H1 (cell line): ENCODE measurements around the gene TRIM67. TPM values are rescaled to one million over a fixed set of nuclear protein-coding genes. Genes with fewer than 3 reads are reported as not detected.

ENCODE experiments used
- CTCF ChIA-PET: fragments of 300-600 bp; sonication (Branson Sonifier 250); formaldehyde crosslinking; loops from one replicate; lab custom pipeline; 2021; ENCODE audit not compliant: partially characterized antibody; lab: Charles Lee
- POLR2A ChIA-PET: fragments of 300-600 bp; sonication (Branson Sonifier 250); formaldehyde crosslinking; loops from one replicate; lab custom pipeline; 2021; ENCODE audit warnings: inconsistent platforms; ENCODE audit not compliant: partially characterized antibody; lab: Charles Lee
- DNase-seq, 2 experiments: peaks; one replicate each; pipeline versions ENCODE4 v3.0.0 to v3.0.0-alpha.2; 2010 to 2022; ENCODE audit warnings: low spot score in 2 of 2, low read depth in 1 of 2, mixed read lengths in 1 of 2
- FAIRE-seq: peaks from 2 replicates; lab custom pipeline; 2011; peaks lifted over from hg19 to GRCh38; lab: Jason Lieb, UNC
- H2AFZ ChIP-seq: 2 replicates; pipeline ENCODE4 v1.8.1; 2012; ENCODE audit warnings: low read length, inconsistent platforms
- H2AK5ac ChIP-seq: 2 replicates; pipeline ENCODE4 v1.6.1; 2013; ENCODE audit warnings: low read depth, low read length
- H2BK120ac ChIP-seq: replicated peaks from 2 replicates; pipeline ENCODE3; 2013; ENCODE audit warnings: low read depth, low read length, inconsistent platforms
- H2BK12ac ChIP-seq: 2 replicates; pipeline ENCODE4 v1.6.1; 2013; ENCODE audit warnings: low read depth, low read length
- H2BK15ac ChIP-seq: 2 replicates; pipeline ENCODE4 v1.6.1; 2013; ENCODE audit warnings: low read length
- H2BK20ac ChIP-seq: 2 replicates; pipeline ENCODE4 v1.6.1; 2013; ENCODE audit warnings: low read length
- H2BK5ac ChIP-seq: 2 replicates; pipeline ENCODE4 v1.6.1; 2013; ENCODE audit warnings: low read depth, low read length
- H3K14ac ChIP-seq: 2 replicates; pipeline ENCODE4 v1.6.1; 2013; ENCODE audit warnings: inconsistent platforms; ENCODE audit not compliant: insufficient read length
- H3K18ac ChIP-seq: 2 replicates; pipeline ENCODE4 v1.6.1; 2013; ENCODE audit warnings: low read length; ENCODE audit errors: extremely low read depth
- H3K23ac ChIP-seq: 2 replicates; pipeline ENCODE4 v1.6.1; 2013; ENCODE audit warnings: inconsistent platforms; ENCODE audit not compliant: insufficient read length
- H3K23me2 ChIP-seq: 2 replicates; pipeline ENCODE4 v1.6.1; 2013; ENCODE audit warnings: low read depth, low read length
- H3K27ac ChIP-seq: 2 replicates; pipeline ENCODE4 v1.6.1; 2011; ENCODE audit warnings: low read depth, low read length, inconsistent platforms
- H3K27me3 ChIP-seq, 4 experiments: replicated peaks in 1 of 4; 1 replicate in 1 of 4; 2 replicates in 3 of 4; pipeline versions ENCODE4 v1.6.1 to v1.8.1; 2011 to 2013; ENCODE audit warnings: low read length in 3 of 4, mild to moderate bottlenecking in 3 of 4, inconsistent platforms in 2 of 4, mixed read lengths in 2 of 4, moderate library complexity in 1 of 4; ENCODE audit not compliant: control insufficient read depth in 3 of 4, insufficient read depth in 3 of 4; ENCODE audit errors: extremely low read depth in 1 of 4
- H3K36me3 ChIP-seq, 4 experiments: 2 replicates each; pipeline versions ENCODE4 v1.6.1 to v1.8.1; 2011 to 2013; ENCODE audit warnings: mild to moderate bottlenecking in 4 of 4, low read length in 3 of 4, moderate library complexity in 2 of 4, control low read depth in 1 of 4, inconsistent platforms in 1 of 4; ENCODE audit not compliant: insufficient read depth in 4 of 4, control insufficient read depth in 2 of 4
- H3K4ac ChIP-seq: replicated peaks from 2 replicates; pipeline ENCODE3; 2013; ENCODE audit warnings: low read length, low read depth, mixed read lengths, inconsistent platforms; ENCODE audit not compliant: insufficient read length
- H3K4me1 ChIP-seq, 4 experiments: replicated peaks in 1 of 4; 1 replicate in 1 of 4; 2 replicates in 3 of 4; pipeline versions ENCODE4 v1.6.1 to v1.8.1; 2011 to 2013; ENCODE audit warnings: low read length in 3 of 4, inconsistent platforms in 2 of 4, mixed read lengths in 1 of 4; ENCODE audit not compliant: insufficient read depth in 4 of 4, control insufficient read depth in 3 of 4
- H3K4me2 ChIP-seq, 2 experiments: 2 replicates each; pipeline versions ENCODE4 v1.6.1 to v1.8.1; 2011 to 2013; ENCODE audit warnings: low read depth in 2 of 2, low read length in 2 of 2, control low read depth in 1 of 2, inconsistent platforms in 1 of 2, mild to moderate bottlenecking in 1 of 2; ENCODE audit not compliant: insufficient read depth in 1 of 2
- H3K4me3 ChIP-seq, 4 experiments: fragments of 200-600, 300-600 bp in 1 of 4; sonication (generic), shearing (Covaris generic), sonication (Bioruptor Twin) in 1 of 4; 2 replicates each; pipeline versions ENCODE4 v1.5.1 to v1.8.1; 2011 to 2016; ENCODE audit warnings: low read length in 4 of 4, low read depth in 3 of 4, control low read depth in 2 of 4, inconsistent platforms in 2 of 4, mild to moderate bottlenecking in 2 of 4, mixed read lengths in 1 of 4, moderate library complexity in 1 of 4; ENCODE audit not compliant: insufficient read depth in 2 of 4; ENCODE audit errors: extremely low read depth in 1 of 4
- H3K56ac ChIP-seq: replicated peaks from 2 replicates; pipeline ENCODE3; 2013; ENCODE audit warnings: low read depth, mild to moderate bottlenecking, mixed read lengths, low read length, inconsistent platforms; ENCODE audit not compliant: insufficient read length
- H3K79me1 ChIP-seq: 2 replicates; pipeline ENCODE4 v1.6.1; 2013; ENCODE audit warnings: low read depth, low read length, control low read depth
- H3K79me2 ChIP-seq, 2 experiments: 2 replicates each; pipeline versions ENCODE4 v1.6.1 to v1.8.1; 2012 to 2013; ENCODE audit warnings: low read length in 2 of 2, mild to moderate bottlenecking in 2 of 2, inconsistent platforms in 1 of 2; ENCODE audit not compliant: insufficient read depth in 2 of 2, control insufficient read depth in 1 of 2
- H3K9ac ChIP-seq, 4 experiments: replicated peaks in 1 of 4; 1 replicate in 1 of 4; 2 replicates in 3 of 4; pipeline versions ENCODE4 v1.6.1 to v1.8.1; 2011 to 2013; ENCODE audit warnings: low read depth in 3 of 4, low read length in 3 of 4, control low read depth in 2 of 4, mild to moderate bottlenecking in 2 of 4, moderate library complexity in 2 of 4, inconsistent platforms in 1 of 4; ENCODE audit errors: extremely low read depth in 1 of 4
- H3K9me3 ChIP-seq, 2 experiments: 2 replicates each; pipeline versions ENCODE4 v1.6.1 to v1.8.1; 2012 to 2013; ENCODE audit warnings: mild to moderate bottlenecking in 2 of 2, moderate library complexity in 2 of 2, control low read depth in 1 of 2, inconsistent platforms in 1 of 2, low read depth in 1 of 2, low read length in 1 of 2, mixed read lengths in 1 of 2; ENCODE audit not compliant: insufficient read depth in 2 of 2
- H4K20me1 ChIP-seq, 2 experiments: replicated peaks in 1 of 2; 2 replicates each; pipeline versions ENCODE3 to v1.8.1; 2011 to 2013; ENCODE audit warnings: inconsistent platforms in 2 of 2, low read length in 2 of 2, mild to moderate bottlenecking in 1 of 2; ENCODE audit not compliant: insufficient read depth in 2 of 2, control insufficient read depth in 1 of 2
- H4K5ac ChIP-seq: 2 replicates; pipeline ENCODE4 v1.6.1; 2013; ENCODE audit warnings: low read length, low read depth, mixed read lengths, inconsistent platforms; ENCODE audit not compliant: insufficient read length
- H4K8ac ChIP-seq: 2 replicates; pipeline ENCODE4 v1.8.0; 2013; ENCODE audit warnings: mild to moderate bottlenecking, moderate library complexity, low read length, inconsistent platforms; ENCODE audit not compliant: insufficient read depth; ENCODE audit errors: extremely low read depth
- H4K91ac ChIP-seq: replicated peaks from 2 replicates; pipeline ENCODE3; 2013; ENCODE audit warnings: low read length, mixed read lengths, inconsistent platforms; ENCODE audit not compliant: insufficient read length
- BRCA1 ChIP-seq: IDR thresholded peaks from 2 replicates; pipeline ENCODE4 v1.6.1; 2012; ENCODE audit warnings: low read depth, low read length, improper control_type of control experiment
- CHD2 ChIP-seq: IDR thresholded peaks from 2 replicates; pipeline ENCODE4 v1.6.1; 2012; ENCODE audit warnings: low read length, improper control_type of control experiment
- CTCF ChIP-seq, 3 experiments: IDR thresholded peaks; 1 replicate in 2 of 3; 2 replicates in 1 of 3; pipeline versions ENCODE4 v1.5.1 to v1.6.1; 2011; ENCODE audit warnings: low read length in 3 of 3, mild to moderate bottlenecking in 3 of 3, inconsistent platforms in 2 of 3, low read depth in 1 of 3, moderate library complexity in 1 of 3; ENCODE audit not compliant: insufficient read depth in 1 of 3; ENCODE audit errors: control extremely low read depth in 1 of 3
- HDAC6 ChIP-seq: IDR thresholded peaks from one replicate; pipeline ENCODE4 v1.7.1; 2012; ENCODE audit warnings: low read depth, mild to moderate bottlenecking, inconsistent platforms, low read length, moderate library complexity
- NANOG ChIP-seq: IDR thresholded peaks from 2 replicates; pipeline ENCODE4 v1.6.1; 2011; ENCODE audit warnings: low read length, low read depth, mild to moderate bottlenecking, inconsistent platforms; ENCODE audit not compliant: insufficient read depth, poor library complexity, severe bottlenecking
- POU5F1 ChIP-seq: IDR thresholded peaks from 2 replicates; pipeline ENCODE4 v1.6.1; 2011; ENCODE audit warnings: low read depth, mild to moderate bottlenecking, low read length, moderate library complexity
- RBBP5 ChIP-seq: IDR thresholded peaks from 2 replicates; pipeline ENCODE4 v1.7.1; 2012; ENCODE audit warnings: low read depth, mild to moderate bottlenecking, inconsistent platforms, low read length, moderate library complexity, borderline replicate concordance
- RXRA ChIP-seq: IDR thresholded peaks from 2 replicates; pipeline ENCODE4 v1.6.1; 2011; ENCODE audit warnings: low read depth, mild to moderate bottlenecking, low read length, moderate library complexity; ENCODE audit not compliant: insufficient read depth
- SUZ12 ChIP-seq: fragments of 200-600 bp; sonication (generic); IDR thresholded peaks from 2 replicates; pipeline ENCODE4 v1.6.1; 2012; ENCODE audit warnings: mild to moderate bottlenecking, inconsistent platforms, low read length, moderate library complexity, mixed read lengths
- TCF12 ChIP-seq: IDR thresholded peaks from 2 replicates; pipeline ENCODE4 v1.6.1; 2011; ENCODE audit warnings: low read depth, mild to moderate bottlenecking, low read length
- USF2 ChIP-seq: IDR thresholded peaks from 2 replicates; pipeline ENCODE4 v1.6.1; 2011; ENCODE audit warnings: low read length, improper control_type of control experiment
- WGBS, 2 experiments: shearing (Covaris generic) in 1 of 2; methylation state at CpG; one replicate each; pipeline versions ENCODE4 v1.1.6 to v1.1.7; 2013 to 2015; ENCODE audit warnings: low lambda C conversion rate in 2 of 2, mixed read lengths in 2 of 2, inconsistent platforms in 1 of 2, low coverage in 1 of 2, missing lambda C conversion rate in 1 of 2; ENCODE audit not compliant: insufficient replicate concordance in 2 of 2, insufficient coverage in 1 of 2, insufficient read length in 1 of 2; ENCODE audit errors: extremely low coverage in 1 of 2, missing lambda C conversion rate in 1 of 2; 5-methylcytosine and 5-hydroxymethylcytosine counted together
- polyA plus RNA-seq, 7 experiments: library from polyadenylated mRNA; depleted of rRNA in 3 of 7; stranded (reverse) in 5 of 7; unstranded in 2 of 7; fragments of >200 nt in 5 of 7; fragments of 200-250 nt in 2 of 7; gene quantifications; 1 replicate in 5 of 7; 2 replicates in 1 of 7; 4 replicates in 1 of 7; pipeline versions ENCODE4 v1.2.1 to v1.2.3, GENCODE V29; 2011 to 2013; ENCODE audit warnings: missing spikeins in 2 of 7, mixed read lengths in 2 of 7
- total RNA-seq: library from RNA; stranded (reverse); fragmentation: NEBNext Ultra II Directional; extraction: Animal tissue kit (Norgen Biotek cat#: 25700); gene quantifications from 2 replicates; pipeline ENCODE4 v1.2.1, GENCODE V29; 2021

The TRIM67 gene
- total and polyA plus RNA-seq, 2 of the 8 experiments (the other 6 are each of a cell fraction or from before 2014, with no cell fraction given), result under 0.01 TPM; not detected in 1

- no peak overlapping the region for H3K56ac ChIP-seq
- H4K20me1 ChIP-seq, result peaks cover 0 to 3% of the 10 kb centered on the region in 2 experiments
- peaks cover 14 to 22% (median 18%) of the 10 kb centered on the region in 4 experiments for H3K27me3 ChIP-seq
- no peak overlapping the region for H2AK5ac ChIP-seq
- CTCF ChIA-PET, result no interaction called here
- no peak overlapping the region for H3K4ac ChIP-seq
- no peak overlapping the region for H2BK12ac ChIP-seq
- no peaks in the 10 kb centered on the region for H3K79me2 ChIP-seq
- H3K9me3 ChIP-seq, result peaks cover 20 to 22% of the 10 kb centered on the region in 2 experiments
- no peak overlapping the region for H3K27ac ChIP-seq
- H2BK20ac ChIP-seq, result no peak overlapping the region
- no peak overlapping the region for H4K5ac ChIP-seq
- H3K14ac ChIP-seq, result no peak overlapping the region
- no peak overlapping the region for H3K23ac ChIP-seq
- H3K79me1 ChIP-seq, result no peaks in the 10 kb centered on the region
- no CpG with 5 or more reads among the region's 1 CpG for WGBS, 2 experiments
- H4K91ac ChIP-seq, result no peak overlapping the region
- DNase-seq (no peak), FAIRE-seq (no peak)
- no peaks in the 10 kb centered on the region for H3K23me2 ChIP-seq
- no peak overlapping the region for H3K18ac ChIP-seq
- H4K8ac ChIP-seq, result no peak overlapping the region
- no peak overlapping the region for H2AFZ ChIP-seq
- POLR2A ChIA-PET, result no interaction called here
- no peaks in the 10 kb centered on the region for H3K4me1 ChIP-seq
- no peak overlapping the region for H3K9ac ChIP-seq
- peaks cover 0 to 1% (median 0%) of the 10 kb centered on the region in 4 experiments; a peak in 1 of 8 replicates for H3K36me3 ChIP-seq
- no peak overlapping the region for H2BK5ac ChIP-seq
- H3K4me2 ChIP-seq, result no peak overlapping the region
- H3K4me3 ChIP-seq, result no peak overlapping the region
- H2BK15ac ChIP-seq, result no peak overlapping the region
- H2BK120ac ChIP-seq, result no peak overlapping the region
- TF ChIP-seq CTCF (IDR thresholded peaks at IDR 0.05; ENCODE audit: control extremely low read depth in 1 of 3, insufficient read depth in 1 of 3, low read depth in 1 of 3, low read length in 3 of 3) (no peak), USF2 (no peak), BRCA1 (no peak), TCF12 (no peak), RXRA (no peak), CHD2 (no peak), SUZ12 (no peak), HDAC6 (no peak), RBBP5 (no peak), NANOG (no peak), POU5F1 (no peak)
Observed at GRCh38 chr1:231155808-231156207, 6.0 kb upstream of the TRIM67 start.
